ENCODE data around the gene LRRC49. TPM values are rescaled to one million over a fixed set of nuclear protein-coding genes. Genes with fewer than 3 reads are reported as not detected.

The LRRC49 gene
- total and polyA plus RNA-seq, 2 of the 13 experiments (the other 11 are each of a cell fraction or from before 2014, with no cell fraction given), result 0.57 to 1.00 TPM

DNA sequence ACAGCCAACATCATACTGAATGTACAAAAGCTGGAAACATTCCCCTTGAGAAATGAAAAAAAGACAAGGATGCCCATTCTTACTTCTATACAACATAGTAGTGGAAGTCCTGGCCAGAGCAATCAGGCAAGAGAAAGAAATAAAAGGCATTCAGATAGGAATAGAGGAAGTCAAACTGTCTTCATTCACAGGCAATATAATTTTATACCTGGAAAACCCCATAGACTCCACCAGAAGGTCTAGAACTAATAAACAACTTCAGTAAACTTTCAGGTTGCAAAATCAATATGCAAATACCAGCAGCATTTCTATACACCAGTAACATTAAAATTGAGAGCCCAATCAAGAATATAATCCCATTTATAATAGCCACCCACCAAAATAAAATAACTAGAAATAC lies 195.5 kb downstream of the LRRC49 start:
- FAIRE-seq, result no peak
- no peaks in the 10 kb centered on the region for H3K27me3 ChIP-seq (ENCODE audit: control insufficient read depth in 1 of 2, insufficient read depth in 2 of 2, low read length in 2 of 2)
- in situ Hi-C loops (cut with HindIII; ENCODE audit: extremely low pct_ligation_motif_present, low pct_unique_long_range_greater_than_20kb), result no loop called here
- H3K9me3 ChIP-seq (ENCODE audit: low read length), result no peaks in the 10 kb centered on the region
- intact Hi-C loops (cut with micrococcal nuclease; ENCODE audit: unreplicated experiment), result no loop called here
- H2AFZ ChIP-seq (ENCODE audit: low read length), result no peak overlapping the region
- no peak overlapping the region for H3K9ac ChIP-seq (ENCODE audit: insufficient read depth, low read depth, low read length)
- H3K4me3 ChIP-seq (replicated peaks in 1 of 3; ENCODE audit: insufficient read depth in 1 of 3, low read depth in 2 of 3, low read length in 3 of 3), result no peak overlapping the region
- ATAC-seq, result no peak
- H3K27ac ChIP-seq (ENCODE audit: extremely low read length, insufficient read depth, low read length), result no peak overlapping the region
- TF ChIP-seq SIX4 (CRISPR knock-in tag; IDR thresholded peaks at IDR 0.05), result no peak
- TF ChIP-seq ZNF709 (CRISPR knock-in tag; IDR thresholded peaks at IDR 0.05), result no peak
- TF ChIP-seq, protein P1, sequence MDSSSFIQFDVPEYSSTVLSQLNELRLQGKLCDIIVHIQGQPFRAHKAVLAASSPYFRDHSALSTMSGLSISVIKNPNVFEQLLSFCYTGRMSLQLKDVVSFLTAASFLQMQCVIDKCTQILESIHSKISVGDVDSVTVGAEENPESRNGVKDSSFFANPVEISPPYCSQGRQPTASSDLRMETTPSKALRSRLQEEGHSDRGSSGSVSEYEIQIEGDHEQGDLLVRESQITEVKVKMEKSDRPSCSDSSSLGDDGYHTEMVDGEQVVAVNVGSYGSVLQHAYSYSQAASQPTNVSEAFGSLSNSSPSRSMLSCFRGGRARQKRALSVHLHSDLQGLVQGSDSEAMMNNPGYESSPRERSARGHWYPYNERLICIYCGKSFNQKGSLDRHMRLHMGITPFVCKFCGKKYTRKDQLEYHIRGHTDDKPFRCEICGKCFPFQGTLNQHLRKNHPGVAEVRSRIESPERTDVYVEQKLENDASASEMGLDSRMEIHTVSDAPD (CRISPR knock-in tag; IDR thresholded peaks at IDR 0.05), result no peak
- TF ChIP-seq, protein P2, sequence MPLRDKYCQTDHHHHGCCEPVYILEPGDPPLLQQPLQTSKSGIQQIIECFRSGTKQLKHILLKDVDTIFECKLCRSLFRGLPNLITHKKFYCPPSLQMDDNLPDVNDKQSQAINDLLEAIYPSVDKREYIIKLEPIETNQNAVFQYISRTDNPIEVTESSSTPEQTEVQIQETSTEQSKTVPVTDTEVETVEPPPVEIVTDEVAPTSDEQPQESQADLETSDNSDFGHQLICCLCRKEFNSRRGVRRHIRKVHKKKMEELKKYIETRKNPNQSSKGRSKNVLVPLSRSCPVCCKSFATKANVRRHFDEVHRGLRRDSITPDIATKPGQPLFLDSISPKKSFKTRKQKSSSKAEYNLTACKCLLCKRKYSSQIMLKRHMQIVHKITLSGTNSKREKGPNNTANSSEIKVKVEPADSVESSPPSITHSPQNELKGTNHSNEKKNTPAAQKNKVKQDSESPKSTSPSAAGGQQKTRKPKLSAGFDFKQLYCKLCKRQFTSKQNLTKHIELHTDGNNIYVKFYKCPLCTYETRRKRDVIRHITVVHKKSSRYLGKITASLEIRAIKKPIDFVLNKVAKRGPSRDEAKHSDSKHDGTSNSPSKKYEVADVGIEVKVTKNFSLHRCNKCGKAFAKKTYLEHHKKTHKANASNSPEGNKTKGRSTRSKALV (CRISPR knock-in tag; IDR thresholded peaks at IDR 0.05), result no peak
- CTCF ChIA-PET (ENCODE audit: low intra/inter-chr PET ratio, low total read pairs), result no interaction called here
- H3K36me3 ChIP-seq (replicated peaks in 1 of 2; ENCODE audit: control insufficient read depth in 1 of 2, insufficient read depth in 2 of 2, low read length in 2 of 2), result no peaks in the 10 kb centered on the region
- BruUV-seq (replicated peaks), result no TSS peak
- no peak for DNase-seq (ENCODE audit: low spot score)
- no peak overlapping the region for H3K4me2 ChIP-seq (ENCODE audit: low read depth, low read length)
- no peaks in the 10 kb centered on the region for H3K4me1 ChIP-seq (ENCODE audit: insufficient read depth, low read length)
- POLR2A ChIA-PET, result no interaction called here
- H4K20me1 ChIP-seq (ENCODE audit: insufficient read depth, low read length), result no peaks in the 10 kb centered on the region
- H3K79me2 ChIP-seq (ENCODE audit: insufficient read depth, low read length), result no peaks in the 10 kb centered on the region

DNA sequence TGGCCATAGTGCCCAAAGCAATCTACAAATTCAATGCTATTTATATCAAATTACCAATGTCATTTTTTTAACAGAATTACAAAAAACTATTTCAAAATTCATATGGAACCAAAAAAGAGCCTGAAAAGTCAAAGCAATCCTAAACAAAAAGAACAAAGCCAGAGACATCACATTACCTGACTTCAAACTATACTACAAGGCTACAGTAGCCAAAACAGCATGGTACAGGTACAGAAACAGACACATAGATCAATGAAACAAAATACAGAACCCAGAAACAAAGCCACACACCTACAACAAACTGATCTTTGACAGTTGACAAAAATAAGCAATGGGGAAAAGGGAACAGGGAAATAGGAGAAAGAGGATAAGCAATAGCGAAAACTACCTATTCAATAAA lies 196.1 kb downstream of the LRRC49 start:
- no peaks in the 10 kb centered on the region for H4K20me1 ChIP-seq (ENCODE audit: insufficient read depth, low read length)
- H3K79me2 ChIP-seq (ENCODE audit: insufficient read depth, low read length), result no peaks in the 10 kb centered on the region
- FAIRE-seq (no peak), ATAC-seq (no peak), DNase-seq (ENCODE audit: low spot score) (no peak)
- H3K27ac ChIP-seq (ENCODE audit: extremely low read length, insufficient read depth, low read length), result no peak overlapping the region
- H3K9ac ChIP-seq (ENCODE audit: insufficient read depth, low read depth, low read length), result no peak overlapping the region
- POLR2A ChIA-PET, result no interaction called here
- in situ Hi-C loops (cut with HindIII; ENCODE audit: extremely low pct_ligation_motif_present, low pct_unique_long_range_greater_than_20kb), result no loop called here
- no TSS peak for BruUV-seq (replicated peaks)
- H3K9me3 ChIP-seq (ENCODE audit: low read length), result no peaks in the 10 kb centered on the region
- CTCF ChIA-PET (ENCODE audit: low intra/inter-chr PET ratio, low total read pairs), result no interaction called here
- H2AFZ ChIP-seq (ENCODE audit: low read length), result no peak overlapping the region
- no peaks in the 10 kb centered on the region for H3K27me3 ChIP-seq (ENCODE audit: control insufficient read depth in 1 of 2, insufficient read depth in 2 of 2, low read length in 2 of 2)
- intact Hi-C loops (cut with micrococcal nuclease; ENCODE audit: unreplicated experiment), result no loop called here
- no peaks in the 10 kb centered on the region for H3K4me1 ChIP-seq (ENCODE audit: insufficient read depth, low read length)
- no peaks in the 10 kb centered on the region for H3K36me3 ChIP-seq (replicated peaks in 1 of 2; ENCODE audit: control insufficient read depth in 1 of 2, insufficient read depth in 2 of 2, low read length in 2 of 2)
- no peak overlapping the region for H3K4me2 ChIP-seq (ENCODE audit: low read depth, low read length)
- no peak overlapping the region for H3K4me3 ChIP-seq (replicated peaks in 1 of 3; ENCODE audit: insufficient read depth in 1 of 3, low read depth in 2 of 3, low read length in 3 of 3)
- WGBS (ENCODE audit: low lambda C conversion rate), result 57% methylated on average over 1 of the region's 1 CpG
- TF ChIP-seq MAFF (IDR thresholded peaks at IDR 0.05; ENCODE audit: low read depth, low read length) (no peak), BRD4 (CRISPR knock-in tag; IDR thresholded peaks at IDR 0.05) (no peak), SIN3A (IDR thresholded peaks at IDR 0.05; ENCODE audit: borderline replicate concordance, low read depth, low read length) (no peak), ZNF136 (CRISPR knock-in tag; IDR thresholded peaks at IDR 0.05; ENCODE audit: low read depth) (no peak), ZNF530 (CRISPR knock-in tag; IDR thresholded peaks at IDR 0.05; ENCODE audit: low read depth) (no peak), KDM5B (CRISPR knock-in tag; IDR thresholded peaks at IDR 0.05; ENCODE audit: borderline replicate concordance) (no peak), KDM4B (CRISPR knock-in tag; IDR thresholded peaks at IDR 0.05) (no peak), ISX (CRISPR knock-in tag; conservative IDR thresholded peaks at IDR 0.05) (no peak), ZFP37 (CRISPR knock-in tag; IDR thresholded peaks at IDR 0.05; ENCODE audit: borderline replicate concordance) (no peak), ZFAT (CRISPR knock-in tag; conservative IDR thresholded peaks at IDR 0.05) (no peak)
- TF ChIP-seq, protein P3, sequence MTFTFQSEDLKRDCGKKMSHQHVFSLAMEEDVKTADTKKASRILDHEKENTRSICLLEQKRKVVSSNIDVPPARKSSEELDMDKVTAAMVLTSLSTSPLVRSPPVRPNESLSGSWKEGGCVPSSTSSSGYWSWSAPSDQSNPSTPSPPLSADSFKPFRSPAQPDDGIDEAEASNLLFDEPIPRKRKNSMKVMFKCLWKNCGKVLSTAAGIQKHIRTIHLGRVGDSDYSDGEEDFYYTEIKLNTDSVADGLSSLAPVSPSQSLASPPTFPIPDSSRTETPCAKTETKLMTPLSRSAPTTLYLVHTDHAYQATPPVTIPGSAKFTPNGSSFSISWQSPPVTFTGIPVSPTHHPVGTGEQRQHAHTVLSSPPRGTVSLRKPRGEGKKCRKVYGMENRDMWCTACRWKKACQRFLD (CRISPR knock-in tag; IDR thresholded peaks at IDR 0.05; ENCODE audit: borderline replicate concordance), result no peak

Data from HepG2 (cell line).